Transverse colon (tissue), 4 donors: Measurements from ENCODE around the gene NAT10. TPM values are rescaled to one million over a fixed set of nuclear protein-coding genes. Genes with fewer than 3 reads are reported as not detected.

Experiments used
- DNase-seq: peaks from one replicate; pipeline ENCODE4 v3.0.0-alpha.2; 2019
- H3K27ac ChIP-seq, 4 donors: fragments of 200-600 bp; sonication (generic); 2 replicates each; pipeline ENCODE4 v1.5.1; 2016 to 2018; ENCODE audit warnings: inconsistent platforms in 4 of 4
- H3K27me3 ChIP-seq: fragments of 200-600 bp; sonication (generic); 2 replicates; pipeline ENCODE4 v1.5.1; 2017; ENCODE audit warnings: inconsistent platforms
- H3K36me3 ChIP-seq, 4 donors: fragments of 200-600 bp; sonication (generic); 2 replicates each; pipeline ENCODE4 v1.5.1; 2017 to 2019; ENCODE audit warnings: inconsistent platforms in 4 of 4
- H3K4me1 ChIP-seq, 4 donors: fragments of 200-600 bp; sonication (generic); 2 replicates each; pipeline ENCODE4 v1.5.1; 2017 to 2020; ENCODE audit warnings: inconsistent platforms in 4 of 4
- H3K4me3 ChIP-seq, 4 donors: fragments of 200-600 bp; sonication (generic); 1 replicate in 1 of 4; 2 replicates in 3 of 4; pipeline versions ENCODE4 v1.5.1 to v1.6.1; 2017 to 2019; ENCODE audit warnings: inconsistent platforms in 4 of 4
- H3K9me3 ChIP-seq, 2 donors: fragments of 200-600 bp; sonication (generic); 2 replicates each; pipeline ENCODE4 v1.5.1; 2017 to 2019; ENCODE audit warnings: inconsistent platforms in 2 of 2
- CTCF ChIP-seq, 5 experiments: fragments of 200-600 bp in 3 of 5; fragments of 450-650 bp in 2 of 5; sonication (generic) in 3 of 5; IDR thresholded peaks; 1 replicate in 2 of 5; 2 replicates in 3 of 5; pipeline ENCODE4 v1.5.1; 2016 to 2017; ENCODE audit warnings: antibody characterized with exemption in 5 of 5, inconsistent platforms in 3 of 5, mild to moderate bottlenecking in 2 of 5, moderate library complexity in 1 of 5
- EP300 ChIP-seq: sonication (generic); formaldehyde crosslinking; IDR thresholded peaks from one replicate; pipeline ENCODE4 v1.6.1; 2017; ENCODE audit warnings: antibody characterized with exemption, low read depth
- POLR2A ChIP-seq: fragments of 450-650 bp; IDR thresholded peaks from one replicate; pipeline ENCODE4 v1.6.1; 2016; ENCODE audit warnings: antibody characterized with exemption, mild to moderate bottlenecking, moderate library complexity
- POLR2AphosphoS5 ChIP-seq, 3 donors: sonication (generic); formaldehyde crosslinking; IDR thresholded peaks; one replicate each; pipeline ENCODE4 v1.6.1; 2016; ENCODE audit warnings: antibody characterized with exemption in 3 of 3
- WGBS, 2 donors: methylation state at CpG; one replicate each; pipeline ENCODE4 v1.1.5; 2018; ENCODE audit warnings: low coverage in 1 of 2; 5-methylcytosine and 5-hydroxymethylcytosine counted together
- in situ Hi-C, 4 donors: fragments of 200-750 bp; cut with MboI; loops; one replicate each; pipeline versions ENCODE4 v1.15.0 to v1.15.1; 2017; ENCODE audit warnings: low sequenced_read_pairs in 3 of 4, low pct_ligation_motif_present in 1 of 4, low pct_unique_long_range_greater_than_20kb in 1 of 4
- intact Hi-C: fragments of 100-400 bp; cut with DNase I; formaldehyde crosslinking; loops from one replicate; pipeline ENCODE4 v1.15.1; 2023; ENCODE audit warnings: low total_unique reads
- total RNA-seq, 4 donors: library from RNA; depleted of rRNA; stranded (reverse); fragments of >200 nt; gene quantifications; one replicate each; pipeline ENCODE4 v1.1.0, GENCODE V29; 2016

The NAT10 gene
- total RNA-seq, 4 donors from 2014 or later: 16.0 to 40.6 (median 26.9) TPM

DNA sequence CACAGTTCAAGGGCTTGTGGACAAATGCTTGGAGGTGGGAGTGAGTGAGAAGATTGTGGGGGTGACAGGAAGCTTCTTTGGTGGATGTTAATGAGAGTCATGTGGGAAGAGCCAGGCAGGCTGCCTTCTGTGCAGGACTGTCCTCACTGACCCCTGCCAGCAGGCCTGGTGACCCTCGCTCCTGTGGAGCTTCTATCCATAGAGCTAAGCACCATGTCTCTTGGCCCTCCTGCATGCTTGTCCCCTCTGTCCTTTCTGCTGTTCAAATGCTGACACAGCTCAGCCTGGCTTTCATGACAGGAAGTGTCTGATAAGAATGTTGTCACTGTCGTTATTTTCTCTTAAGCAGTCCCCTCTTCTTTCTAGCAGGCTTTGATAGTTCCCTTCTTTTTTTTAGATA lies 37.6 kb downstream of the NAT10 start:
- intact Hi-C loops: no loop called here
- H3K36me3 ChIP-seq: peaks cover 0 to 80% (median 28%) of the 10 kb centered on the region in 4 donors

GRCh38 chr11:34145073-34145472 lies 39.6 kb downstream of the NAT10 start:
- no peaks in the 10 kb centered on the region for H3K4me1 ChIP-seq
- no peak overlapping the region for H3K4me3 ChIP-seq
- H3K27me3 ChIP-seq: no peaks in the 10 kb centered on the region
- WGBS, 2 donors: 79% methylated on average over 5 of the region's 5 CpGs; no CpG with 5 or more reads in 1 of the 2 donors
- DNase-seq: no peak
- TF ChIP-seq EP300: no peak
- TF ChIP-seq POLR2A: no peak
- no peak for TF ChIP-seq CTCF (IDR thresholded peaks at IDR 0.05)
- TF ChIP-seq POLR2AphosphoS5 (IDR thresholded peaks at IDR 0.05): no peak
- H3K9me3 ChIP-seq: no peaks in the 10 kb centered on the region
- H3K36me3 ChIP-seq: peaks cover 0 to 69% (median 28%) of the 10 kb centered on the region in 4 donors
- intact Hi-C loops: no loop called here
- H3K27ac ChIP-seq: no peak overlapping the region
- in situ Hi-C loops: no loop called here

More for the DNA sequence above, 37.6 kb downstream of the NAT10 start:
- DNase-seq: no peak
- H3K4me1 ChIP-seq: no peaks in the 10 kb centered on the region
- no peak overlapping the region for H3K27ac ChIP-seq
- WGBS, 2 donors: 60 to 81% methylated on average over 1 to 2 of the region's 2 CpGs
- in situ Hi-C loops: no loop called here
- no peaks in the 10 kb centered on the region for H3K9me3 ChIP-seq
- no peak overlapping the region for H3K4me3 ChIP-seq
- TF ChIP-seq EP300 (no peak), POLR2AphosphoS5 (IDR thresholded peaks at IDR 0.05) (no peak), POLR2A (no peak), CTCF (IDR thresholded peaks at IDR 0.05) (no peak)
- no peaks in the 10 kb centered on the region for H3K27me3 ChIP-seq

- no peak for DNase-seq
- no peak overlapping the region for H3K4me3 ChIP-seq
- no peaks in the 10 kb centered on the region for H3K27me3 ChIP-seq
- intact Hi-C loops: no loop called here
- peaks cover 0 to 60% (median 28%) of the 10 kb centered on the region in 4 donors for H3K36me3 ChIP-seq
- 79 to 82% methylated on average over 8 of the region's 8 CpGs for WGBS, 2 donors
- in situ Hi-C loops: no loop called here
- no peaks in the 10 kb centered on the region for H3K9me3 ChIP-seq
- H3K4me1 ChIP-seq: no peaks in the 10 kb centered on the region
- no peak overlapping the region for H3K27ac ChIP-seq
- TF ChIP-seq POLR2A (no peak), EP300 (no peak), POLR2AphosphoS5 (IDR thresholded peaks at IDR 0.05) (no peak)
These were observed 40.5 kb downstream of the NAT10 start for GRCh38 chr11:34145847-34146381.

- Histone ChIP-seq H3K4me3 (no peak overlapping the region), H3K27ac (no peak overlapping the region), H3K4me1 (no peaks in the 10 kb centered on the region), H3K27me3 (no peaks in the 10 kb centered on the region), H3K36me3 (peaks cover 0 to 56% (median 28%) of the 10 kb centered on the region in 4 donors), H3K9me3 (no peaks in the 10 kb centered on the region)
- no peak for DNase-seq
- TF ChIP-seq POLR2AphosphoS5 (IDR thresholded peaks at IDR 0.05) (no peak), CTCF (IDR thresholded peaks at IDR 0.05) (no peak), POLR2A (no peak), EP300 (no peak)
- in situ Hi-C loops (no loop called here), intact Hi-C loops (no loop called here)
- 92% methylated on average over 12 of the region's 12 CpGs; no CpG with 5 or more reads in 1 of the 2 donors for WGBS, 2 donors
These were observed 41.0 kb downstream of the NAT10 start for GRCh38 chr11:34146411-34146810.

DNA sequence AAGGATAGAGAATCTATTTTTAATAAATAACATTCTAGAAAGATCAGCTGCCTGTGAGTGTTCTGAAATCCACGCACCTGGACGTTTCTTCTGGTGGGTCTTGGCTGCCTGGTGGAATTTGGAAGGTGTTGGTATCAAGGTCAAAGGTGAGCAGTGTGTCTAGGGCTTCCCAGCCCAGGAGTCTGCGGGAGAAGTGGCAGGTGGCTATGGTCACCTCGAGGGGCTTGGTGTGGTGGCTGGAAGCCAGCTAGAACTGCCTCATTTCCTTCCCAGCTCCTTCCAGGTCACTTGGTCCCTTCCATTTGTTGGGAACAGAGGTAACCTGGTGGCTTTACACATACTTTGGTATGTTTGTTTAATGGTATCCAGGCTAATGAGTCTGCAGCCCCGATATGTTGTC lies 41.4 kb downstream of the NAT10 start:
- no peaks in the 10 kb centered on the region for H3K27me3 ChIP-seq
- no peak for DNase-seq
- peaks cover 0 to 52% (median 25%) of the 10 kb centered on the region in 4 donors for H3K36me3 ChIP-seq
- H3K27ac ChIP-seq: no peak overlapping the region
- no peak overlapping the region for H3K4me3 ChIP-seq
- H3K4me1 ChIP-seq: no peaks in the 10 kb centered on the region
- 72 to 86% methylated on average over 5 of the region's 5 CpGs for WGBS, 2 donors
- intact Hi-C loops: no loop called here
- in situ Hi-C loops: no loop called here
- H3K9me3 ChIP-seq: no peaks in the 10 kb centered on the region
- TF ChIP-seq POLR2AphosphoS5 (IDR thresholded peaks at IDR 0.05): no peak
- TF ChIP-seq CTCF (IDR thresholded peaks at IDR 0.05): no peak
- TF ChIP-seq EP300: no peak
